D341Med (cell line): ENCODE measurements around the gene TCP11.

ENCODE experiments used
- DNase-seq: peaks from one replicate; pipeline ENCODE4 v3.0.0; 2012; ENCODE audit warnings: low spot score

TCP11 gene

GRCh38 chr6:35141007-35141655, at the start of gene TCP11:
TSS of gene TCP11 (minus strand) at chr6:35141339. CDS start at chr6:35140870, 469 bp downstream.
- no peak for DNase-seq

- no peak for DNase-seq
Measured at GRCh38 chr6:35190306-35190705, 49.2 kb upstream of the TCP11 start.

GRCh38 chr6:35188886-35189285, 47.7 kb upstream of the TCP11 start:
- no peak for DNase-seq

GRCh38 chr6:35186571-35186970, 45.4 kb upstream of the TCP11 start:
- DNase-seq = no peak

- DNase-seq = no peak
Measured at GRCh38 chr6:35185971-35186370, 44.8 kb upstream of the TCP11 start.

- peak; percentile 58 for DNase-seq
Measured at GRCh38 chr6:35185302-35185681, 44.2 kb upstream of the TCP11 start.

GRCh38 chr6:35184580-35185301, 43.6 kb upstream of the TCP11 start:
- DNase-seq = no peak

GRCh38 chr6:35183935-35184334, 42.8 kb upstream of the TCP11 start:
- no peak for DNase-seq

GRCh38 chr6:35183281-35183680, 42.1 kb upstream of the TCP11 start:
- no peak for DNase-seq

- DNase-seq = peak; percentile 50
Measured at GRCh38 chr6:35181933-35182612, 40.9 kb upstream of the TCP11 start.

GRCh38 chr6:35181308-35181932, 40.3 kb upstream of the TCP11 start:
- no peak for DNase-seq

GRCh38 chr6:35179901-35180535, 38.9 kb upstream of the TCP11 start:
- no peak for DNase-seq

GRCh38 chr6:35178932-35179832, 38.0 kb upstream of the TCP11 start:
- no peak for DNase-seq

- no peak for DNase-seq
Measured at GRCh38 chr6:35178012-35178411, 36.9 kb upstream of the TCP11 start.

GRCh38 chr6:35177596-35177995, 36.5 kb upstream of the TCP11 start:
- DNase-seq = no peak

- no peak for DNase-seq
Measured at GRCh38 chr6:35177157-35177556, 36.0 kb upstream of the TCP11 start.

- DNase-seq = no peak
Measured at GRCh38 chr6:35176301-35177024, 35.3 kb upstream of the TCP11 start.

- no peak for DNase-seq
Measured at GRCh38 chr6:35174501-35174900, 33.4 kb upstream of the TCP11 start.

GRCh38 chr6:35174088-35174434, 32.9 kb upstream of the TCP11 start:
- DNase-seq = no peak

GRCh38 chr6:35173427-35174087, 32.4 kb upstream of the TCP11 start:
- DNase-seq = no peak
